ENCODE data around the gene CD8B2. TPM values are rescaled to one million over a fixed set of nuclear protein-coding genes. Genes with fewer than 3 reads are reported as not detected.

CD8B2 gene
- total RNA-seq, 1 donor from 2014 or later, result not detected

DNA sequence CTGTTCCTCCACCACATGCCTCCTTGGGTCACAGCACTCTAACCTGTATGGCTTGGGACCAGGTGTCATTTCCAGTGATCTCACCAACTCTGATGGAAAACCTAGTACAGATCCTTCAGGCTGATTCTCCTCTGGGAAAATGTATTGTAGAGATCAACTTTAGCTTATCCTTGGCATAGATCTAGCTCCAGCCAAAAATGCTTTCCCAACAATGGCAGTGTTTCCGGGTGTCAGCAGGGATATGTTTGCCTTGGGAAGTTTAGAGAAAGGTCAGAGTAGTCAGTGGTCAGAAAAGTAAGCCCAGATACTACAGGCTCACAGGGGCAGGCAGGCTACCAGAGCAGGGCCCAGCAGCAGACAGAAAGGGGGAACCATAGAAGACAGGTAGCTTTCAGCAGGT, 73.6 kb downstream of the CD8B2 start:
- TF ChIP-seq, protein P1, sequence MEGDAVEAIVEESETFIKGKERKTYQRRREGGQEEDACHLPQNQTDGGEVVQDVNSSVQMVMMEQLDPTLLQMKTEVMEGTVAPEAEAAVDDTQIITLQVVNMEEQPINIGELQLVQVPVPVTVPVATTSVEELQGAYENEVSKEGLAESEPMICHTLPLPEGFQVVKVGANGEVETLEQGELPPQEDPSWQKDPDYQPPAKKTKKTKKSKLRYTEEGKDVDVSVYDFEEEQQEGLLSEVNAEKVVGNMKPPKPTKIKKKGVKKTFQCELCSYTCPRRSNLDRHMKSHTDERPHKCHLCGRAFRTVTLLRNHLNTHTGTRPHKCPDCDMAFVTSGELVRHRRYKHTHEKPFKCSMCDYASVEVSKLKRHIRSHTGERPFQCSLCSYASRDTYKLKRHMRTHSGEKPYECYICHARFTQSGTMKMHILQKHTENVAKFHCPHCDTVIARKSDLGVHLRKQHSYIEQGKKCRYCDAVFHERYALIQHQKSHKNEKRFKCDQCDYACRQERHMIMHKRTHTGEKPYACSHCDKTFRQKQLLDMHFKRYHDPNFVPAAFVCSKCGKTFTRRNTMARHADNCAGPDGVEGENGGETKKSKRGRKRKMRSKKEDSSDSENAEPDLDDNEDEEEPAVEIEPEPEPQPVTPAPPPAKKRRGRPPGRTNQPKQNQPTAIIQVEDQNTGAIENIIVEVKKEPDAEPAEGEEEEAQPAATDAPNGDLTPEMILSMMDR (IDR thresholded peaks at IDR 0.05; ENCODE audit: partially characterized antibody, unreplicated experiment), result no peak

DNA sequence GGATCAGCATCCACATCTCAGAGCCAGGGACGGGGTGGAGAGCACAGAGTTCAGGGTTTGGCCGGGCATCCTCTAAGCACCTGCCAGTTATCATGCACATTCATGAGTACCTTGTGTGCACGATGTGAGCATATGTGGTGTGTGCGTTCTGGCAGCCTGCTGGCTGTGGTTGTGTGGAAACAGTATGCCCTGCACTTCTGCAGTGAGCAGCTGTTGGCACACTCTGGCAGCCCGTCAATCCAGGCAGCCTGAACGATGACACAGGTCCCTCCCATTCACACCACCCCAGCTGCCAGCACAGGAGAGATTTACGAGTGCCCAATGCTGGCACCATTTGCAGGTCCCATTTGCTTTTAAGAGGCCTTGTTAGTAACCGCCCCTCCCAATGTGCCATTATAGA, 74.2 kb downstream of the CD8B2 start:
- peaks cover 12% of the 10 kb centered on the region for H3K36me3 Mint-ChIP-seq (ENCODE audit: unreplicated experiment)
- peaks cover 6% of the 10 kb centered on the region for H3K9me3 Mint-ChIP-seq (ENCODE audit: unreplicated experiment)
- H3K27me3 Mint-ChIP-seq (ENCODE audit: unreplicated experiment), result peaks cover 2% of the 10 kb centered on the region
- TF ChIP-seq, protein P1 (IDR thresholded peaks at IDR 0.05; ENCODE audit: partially characterized antibody, unreplicated experiment), result no peak
- no peak overlapping the region for H3K27ac Mint-ChIP-seq (ENCODE audit: unreplicated experiment)
- no peak overlapping the region for H3K4me3 Mint-ChIP-seq (ENCODE audit: unreplicated experiment)
- H3K4me1 Mint-ChIP-seq (ENCODE audit: low read depth, unreplicated experiment), result peaks cover 8% of the 10 kb centered on the region
- DNase-seq, result no peak

More for the DNA sequence above, 73.6 kb downstream of the CD8B2 start:
- Mint-ChIP-seq H3K4me3 (ENCODE audit: unreplicated experiment) (no peak overlapping the region), H3K27ac (ENCODE audit: unreplicated experiment) (no peak overlapping the region), H3K9me3 (ENCODE audit: unreplicated experiment) (peaks cover 5% of the 10 kb centered on the region), H3K27me3 (ENCODE audit: unreplicated experiment) (peaks cover 2% of the 10 kb centered on the region), H3K36me3 (ENCODE audit: unreplicated experiment) (peaks cover 14% of the 10 kb centered on the region), H3K4me1 (ENCODE audit: low read depth, unreplicated experiment) (peaks cover 7% of the 10 kb centered on the region)
- no peak for DNase-seq

DNA sequence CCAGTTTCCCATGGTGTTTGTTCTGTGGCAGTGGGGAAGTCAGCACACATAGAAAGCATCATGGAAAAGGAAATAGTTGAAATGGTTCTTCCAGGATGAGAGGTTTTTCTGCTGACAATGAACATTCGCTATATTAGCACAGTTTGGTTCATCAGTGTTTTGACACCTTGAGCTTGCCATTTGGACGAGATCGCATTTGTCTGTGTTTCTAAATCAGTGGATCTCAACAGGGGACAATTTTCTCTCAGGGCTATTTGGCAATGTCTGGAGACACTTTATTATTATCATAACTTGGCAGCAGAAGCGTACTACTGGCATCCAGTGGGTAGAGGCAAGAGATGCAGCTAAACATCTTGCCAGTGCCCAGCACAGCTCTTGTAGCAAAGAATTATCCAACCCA, 74.6 kb downstream of the CD8B2 start:
- no peak for DNase-seq
- H3K9me3 Mint-ChIP-seq (ENCODE audit: unreplicated experiment), result peaks cover 4% of the 10 kb centered on the region
- TF ChIP-seq, protein P1 (IDR thresholded peaks at IDR 0.05; ENCODE audit: partially characterized antibody, unreplicated experiment), result no peak

DNA sequence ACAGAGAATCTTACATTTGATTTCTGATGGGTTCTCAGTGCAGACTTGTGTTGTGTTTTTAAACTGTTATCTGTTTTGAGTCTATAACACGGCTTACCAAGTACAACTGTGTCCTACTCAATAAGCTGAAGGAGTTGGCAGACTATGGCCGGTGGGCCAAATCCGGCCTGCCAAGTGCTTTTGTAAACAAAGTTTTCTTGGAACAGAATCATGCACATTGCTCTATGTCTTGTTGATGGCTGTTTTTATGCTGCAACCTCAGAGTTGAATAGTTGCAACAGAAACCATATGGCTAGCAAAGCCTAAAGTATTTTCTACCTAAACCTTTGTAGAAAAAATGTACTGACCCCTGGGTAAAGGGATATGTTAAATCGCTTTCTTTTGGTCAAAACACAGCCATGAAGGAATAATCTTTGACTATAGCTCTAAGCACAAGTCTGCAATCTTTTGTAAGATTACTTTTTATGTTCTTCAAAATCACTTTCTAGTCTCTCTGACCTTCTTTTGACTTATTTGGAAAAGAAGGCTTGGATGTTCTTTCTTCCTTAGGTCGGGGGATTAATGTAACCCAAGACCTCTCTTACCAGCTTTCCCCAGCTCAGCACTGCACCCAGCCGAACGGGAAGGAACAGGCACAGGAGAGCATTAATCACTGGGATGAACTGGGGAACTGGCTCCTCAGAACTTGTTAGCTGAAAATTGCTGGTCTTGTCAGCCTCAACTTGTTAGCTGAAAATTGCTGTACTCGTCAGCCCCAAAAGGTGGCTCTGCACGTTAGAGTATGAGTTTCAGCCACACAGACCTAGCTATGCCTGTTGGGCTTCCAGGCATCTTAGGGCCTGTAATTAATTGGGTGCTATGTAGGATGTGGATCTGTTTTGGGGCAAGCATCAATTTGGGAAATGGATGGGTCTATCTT, 75.4 kb downstream of the CD8B2 start:
- Mint-ChIP-seq H3K4me3 (ENCODE audit: unreplicated experiment) (no peak overlapping the region), H3K27me3 (ENCODE audit: unreplicated experiment) (peaks cover 2% of the 10 kb centered on the region), H3K36me3 (ENCODE audit: unreplicated experiment) (peaks cover 6% of the 10 kb centered on the region), H3K27ac (ENCODE audit: unreplicated experiment) (no peak overlapping the region), H3K9me3 (ENCODE audit: unreplicated experiment) (peaks cover 2% of the 10 kb centered on the region), H3K4me1 (ENCODE audit: low read depth, unreplicated experiment) (peaks cover 8% of the 10 kb centered on the region)
- DNase-seq, result no peak
- TF ChIP-seq, protein P1 (IDR thresholded peaks at IDR 0.05; ENCODE audit: partially characterized antibody, unreplicated experiment), result no peak

More for the DNA sequence above, 74.6 kb downstream of the CD8B2 start:
- Mint-ChIP-seq H3K36me3 (ENCODE audit: unreplicated experiment) (peaks cover 9% of the 10 kb centered on the region), H3K27ac (ENCODE audit: unreplicated experiment) (no peak overlapping the region), H3K27me3 (ENCODE audit: unreplicated experiment) (peaks cover 2% of the 10 kb centered on the region), H3K4me3 (ENCODE audit: unreplicated experiment) (no peak overlapping the region), H3K4me1 (ENCODE audit: low read depth, unreplicated experiment) (peaks cover 8% of the 10 kb centered on the region)

DNA sequence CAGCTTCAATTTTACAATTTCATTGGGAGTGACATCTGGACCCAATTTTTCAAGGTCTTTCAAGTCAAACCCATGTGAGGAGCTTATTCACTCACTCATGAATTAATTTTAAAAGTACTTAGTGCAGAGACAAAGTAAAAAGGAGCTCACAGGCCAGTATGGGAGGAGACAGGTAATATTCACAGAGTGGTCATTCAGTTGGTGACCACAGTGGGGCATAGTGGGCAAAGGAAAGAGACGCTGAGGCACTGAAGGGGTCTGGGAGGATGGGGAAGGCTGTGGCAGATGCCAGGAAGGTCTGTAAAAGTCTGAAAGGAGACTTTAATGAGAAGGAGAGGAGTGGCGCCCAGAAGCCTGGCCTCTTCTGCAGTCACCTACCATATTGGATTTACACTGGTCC, 76.0 kb downstream of the CD8B2 start:
- DNase-seq, result peak; percentile 47

More for the DNA sequence above, 76.0 kb downstream of the CD8B2 start:
- peaks cover 2% of the 10 kb centered on the region for H3K27me3 Mint-ChIP-seq (ENCODE audit: unreplicated experiment)
- H3K36me3 Mint-ChIP-seq (ENCODE audit: unreplicated experiment), result peaks cover 2% of the 10 kb centered on the region
- no peak overlapping the region for H3K27ac Mint-ChIP-seq (ENCODE audit: unreplicated experiment)
- peaks cover 8% of the 10 kb centered on the region for H3K4me1 Mint-ChIP-seq (ENCODE audit: low read depth, unreplicated experiment)
- H3K4me3 Mint-ChIP-seq (ENCODE audit: unreplicated experiment), result no peak overlapping the region
- TF ChIP-seq, protein P1 (IDR thresholded peaks at IDR 0.05; ENCODE audit: partially characterized antibody, unreplicated experiment), result no peak
- H3K9me3 Mint-ChIP-seq (ENCODE audit: unreplicated experiment), result peaks cover 2% of the 10 kb centered on the region

Data from glutamatergic neuron (in vitro differentiated cells).